Left kidney (tissue), 2 donors: ENCODE results near the gene MTCH1. TPM values are rescaled to one million over a fixed set of nuclear protein-coding genes. Genes with fewer than 3 reads are reported as not detected.

Experiments
- DNase-seq: peaks from one replicate; pipeline ENCODE4 v3.0.0-alpha.2; 2013
- polyA plus RNA-seq: library from polyadenylated mRNA; unstranded; fragments of 120-200 nt; gene quantifications from one replicate; pipeline ENCODE4 v1.2.1, GENCODE V29; 2013; ENCODE audit not compliant: insufficient read length

MTCH1 gene
- polyA plus RNA-seq, 1 donor, result 149 TPM

- DNase-seq, result no peak
These were observed 33.1 kb upstream of the MTCH1 start for GRCh38 chr6:37019065-37019450.

GRCh38 chr6:37018198-37019064 lies 32.4 kb upstream of the MTCH1 start:
- DNase-seq, result peak; percentile 87

- DNase-seq, result no peak
These were observed 31.7 kb upstream of the MTCH1 start for GRCh38 chr6:37017606-37018197.

DNA sequence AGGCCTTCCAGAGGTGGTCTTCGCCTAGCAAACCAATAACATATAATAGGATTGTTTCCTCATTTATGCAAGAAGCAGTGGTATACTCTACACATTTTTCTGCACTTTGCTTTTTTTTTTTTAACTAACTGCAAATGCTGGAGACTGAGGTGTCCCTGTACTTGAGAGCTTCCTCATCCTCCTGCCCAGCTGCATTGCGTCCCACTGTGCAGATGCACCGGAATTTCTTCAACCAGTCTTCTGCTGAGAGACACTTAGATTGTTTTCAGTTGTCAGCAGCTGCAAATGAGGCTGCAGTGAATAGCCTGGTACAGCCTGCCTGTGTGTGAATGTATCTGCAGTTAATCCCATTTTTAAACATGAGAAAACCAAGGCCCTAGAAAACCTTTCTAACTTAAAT lies 31.0 kb upstream of the MTCH1 start:
- no peak for DNase-seq

GRCh38 chr6:37015532-37015931 lies 29.5 kb upstream of the MTCH1 start:
- no peak for DNase-seq

DNA sequence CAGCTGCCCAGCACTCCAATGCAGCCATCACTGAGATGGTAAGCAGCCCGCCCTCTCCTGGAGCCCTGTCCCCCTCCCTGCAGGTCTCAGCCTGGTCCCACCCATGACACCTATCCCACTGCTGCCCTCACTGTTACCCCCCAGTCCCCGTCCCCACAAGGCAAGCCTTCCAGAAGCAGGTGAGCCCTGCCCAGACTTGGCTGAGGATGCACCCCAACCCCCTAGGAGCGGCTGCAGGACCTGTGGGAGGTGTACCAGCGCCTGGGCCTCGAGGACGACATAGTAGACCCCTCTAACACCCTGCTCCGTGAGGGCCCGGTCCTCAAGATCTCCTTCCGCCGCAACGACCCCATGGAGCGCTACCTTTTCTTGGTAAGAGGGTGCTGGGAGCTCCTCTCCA lies 28.7 kb upstream of the MTCH1 start:
- no peak for DNase-seq

- DNase-seq, result no peak
These were observed 27.8 kb upstream of the MTCH1 start for GRCh38 chr6:37013516-37014491.

DNA sequence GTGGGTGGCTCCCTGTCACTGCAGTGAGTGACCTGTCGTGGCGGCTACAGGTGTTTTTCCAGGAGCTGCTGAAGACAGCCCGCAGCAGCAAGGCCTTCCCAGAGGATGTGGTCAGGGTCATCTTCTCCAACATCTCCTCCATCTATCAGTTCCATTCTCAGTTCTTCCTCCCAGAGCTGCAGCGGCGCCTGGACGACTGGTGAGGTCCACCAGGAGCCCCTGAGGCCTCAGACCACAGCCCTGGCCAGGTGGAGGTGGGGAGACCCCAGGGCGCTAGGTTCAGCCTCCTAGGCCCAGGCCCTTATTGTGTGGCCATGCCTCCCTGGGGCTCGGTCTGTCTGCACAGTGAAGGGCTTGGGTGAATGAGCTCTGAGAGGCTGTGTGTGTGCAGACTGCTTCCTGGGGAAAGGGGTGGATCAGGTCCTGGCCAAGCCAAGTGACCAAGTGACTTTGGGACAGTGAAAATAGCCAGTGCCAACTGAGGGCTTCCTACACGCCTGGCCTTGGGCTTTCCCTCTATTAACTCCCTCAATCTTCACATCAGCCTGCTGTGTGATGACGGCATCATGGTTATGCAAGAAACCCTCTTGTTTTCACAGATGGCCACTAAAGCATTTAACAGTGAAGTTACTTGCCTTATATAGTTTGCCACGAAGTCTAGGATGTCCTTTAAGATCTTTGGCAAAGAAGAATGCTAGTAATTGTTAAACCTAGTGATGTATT lies 25.8 kb upstream of the MTCH1 start:
- no peak for DNase-seq

- DNase-seq, result no peak
These were observed 24.5 kb upstream of the MTCH1 start for GRCh38 chr6:37010402-37010892.

- DNase-seq, result no peak
These were observed 22.8 kb upstream of the MTCH1 start for GRCh38 chr6:37008484-37009465.

GRCh38 chr6:37007340-37008043 lies 21.5 kb upstream of the MTCH1 start:
- no peak for DNase-seq

GRCh38 chr6:37006793-37007339 lies 20.9 kb upstream of the MTCH1 start:
- DNase-seq, result no peak

DNA sequence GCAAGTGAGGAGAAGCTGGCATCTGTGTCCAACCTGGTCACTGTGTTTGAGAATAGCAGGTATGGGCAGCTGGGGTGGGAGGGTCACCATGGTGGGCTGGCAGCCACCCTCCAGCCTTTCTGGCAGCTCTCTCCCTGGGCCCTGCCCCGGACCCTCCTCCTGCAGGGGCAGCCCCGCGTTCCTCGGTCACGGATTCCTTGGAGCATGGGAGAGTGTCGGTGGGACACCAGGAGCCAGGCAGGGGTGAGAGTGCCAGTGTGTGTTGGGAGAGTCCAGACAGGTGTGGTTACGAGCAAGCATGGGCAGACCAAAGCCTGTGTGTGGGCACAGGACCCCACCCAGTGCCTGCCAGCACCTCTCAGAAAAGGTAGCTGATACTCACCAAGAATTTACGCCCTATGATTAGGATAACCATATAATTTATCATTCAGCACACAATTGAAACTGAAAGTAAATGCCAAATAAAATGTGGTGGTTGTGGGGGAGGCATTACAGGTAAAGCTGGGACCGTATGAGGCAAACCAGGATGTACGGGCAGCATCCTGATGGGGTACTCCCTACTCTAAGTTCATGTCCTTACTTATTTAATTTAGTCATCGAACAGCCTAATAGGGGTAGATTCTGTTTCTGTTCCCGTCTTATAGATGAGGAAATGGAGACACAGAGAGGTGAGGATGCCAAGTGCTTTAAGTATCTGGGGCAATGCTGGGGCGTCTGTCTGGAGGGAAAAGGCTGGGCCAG lies 20.0 kb upstream of the MTCH1 start:
- no peak for DNase-seq

GRCh38 chr6:37005061-37005810 lies 19.2 kb upstream of the MTCH1 start, which contains the start of gene FGD2:
Gene FGD2 (plus strand): TSS chr6:37005655. CDS start chr6:37005818, 163 bp downstream.
- DNase-seq, result no peak

DNA sequence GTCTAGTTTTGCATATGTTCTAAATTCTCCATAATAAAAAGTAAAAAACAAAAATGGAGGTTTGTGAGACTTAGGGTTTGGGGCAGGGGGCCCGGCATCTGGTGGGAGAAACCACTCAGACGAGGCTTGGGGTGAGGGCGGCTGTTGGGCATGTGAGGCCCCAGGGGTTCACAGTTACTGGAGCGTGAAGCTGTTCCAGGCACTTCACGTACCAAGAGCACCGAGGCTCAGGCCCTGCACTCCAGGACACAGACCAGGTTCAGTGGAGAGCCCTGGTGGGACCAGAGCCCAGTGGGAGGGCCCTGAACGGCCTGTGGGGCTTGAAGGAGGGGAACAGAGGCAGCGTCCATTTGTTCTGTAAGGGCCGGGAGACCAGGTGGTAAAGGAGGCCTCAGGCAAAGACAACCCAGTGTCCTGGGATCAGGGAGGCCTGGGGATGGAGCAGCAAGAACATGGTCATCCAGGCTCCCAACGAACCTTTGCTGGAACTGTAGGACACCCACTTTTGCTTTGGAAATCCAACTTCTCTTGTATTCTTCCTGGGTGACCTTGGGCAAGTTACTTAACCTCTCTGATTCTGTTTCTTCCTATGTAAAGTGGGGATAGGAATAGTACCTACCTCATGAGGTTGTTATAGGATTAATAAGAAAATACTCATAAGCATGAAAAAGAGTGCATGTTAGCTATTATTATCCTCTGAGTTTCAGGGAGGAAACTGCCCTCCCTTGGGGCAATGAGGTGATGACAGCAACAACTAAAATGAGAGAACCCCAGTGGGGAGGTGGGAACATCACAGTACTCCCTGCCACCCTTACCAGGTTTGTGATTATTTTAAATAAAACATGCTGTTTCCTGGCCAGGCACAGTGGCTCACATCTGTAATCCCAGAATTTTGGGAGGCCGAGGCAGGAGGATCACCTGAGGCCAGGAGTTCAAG lies 18.3 kb upstream of the MTCH1 start:
- no peak for DNase-seq

- DNase-seq, result peak; percentile 26
These were observed 13.7 kb upstream of the MTCH1 start for GRCh38 chr6:36999751-37000125.
